Testis (tissue), 3 donors: ENCODE results near the gene SUSD6. TPM values are rescaled to one million over a fixed set of nuclear protein-coding genes. Genes with fewer than 3 reads are reported as not detected.
A peak's percentile ranks its signal among the peaks of the same experiment; 100 is the strongest.

ENCODE experiments used
- DNase-seq: peaks from one replicate; pipeline ENCODE4 v3.0.0-alpha.2; 2019
- H3K27ac ChIP-seq, 2 donors: fragments of 200-600 bp; sonication (generic); one replicate each; pipeline ENCODE4 v1.5.1; 2019
- H3K27me3 ChIP-seq: fragments of 200-600 bp; sonication (generic); one replicate; pipeline ENCODE4 v1.5.1; 2019
- H3K36me3 ChIP-seq: fragments of 200-600 bp; sonication (generic); one replicate; pipeline ENCODE4 v1.5.1; 2017; ENCODE audit warnings: low read depth; ENCODE audit errors: missing control alignments
- H3K4me1 ChIP-seq: fragments of 200-600 bp; sonication (generic); one replicate; pipeline ENCODE4 v1.5.1; 2019
- H3K4me3 ChIP-seq, 2 donors: fragments of 200-600 bp; sonication (generic); one replicate each; pipeline ENCODE4 v1.5.1; 2017 to 2019
- H3K9me3 ChIP-seq: fragments of 200-600 bp; sonication (generic); one replicate; pipeline ENCODE4 v1.5.1; 2017
- POLR2A ChIP-seq: fragments of 450-650 bp; IDR thresholded peaks from one replicate; pipeline ENCODE4 v1.6.1; 2017; ENCODE audit warnings: antibody characterized with exemption, mild to moderate bottlenecking, moderate library complexity
- WGBS, 2 donors: methylation state at CpG; one replicate each; pipeline ENCODE4 v1.1.5; 2018; 5-methylcytosine and 5-hydroxymethylcytosine counted together
- intact Hi-C: fragments of 100-400 bp; cut with DNase I; formaldehyde crosslinking; loops from one replicate; pipeline ENCODE4 v1.15.1; 2023; ENCODE audit warnings: low total_unique reads
- polyA plus RNA-seq: library from polyadenylated mRNA; stranded (reverse); fragments of 350-450 nt; fragmentation: Illumina TruSeq; extraction: RNeasy Lipid Tissue Mini Kit (QIAGEN cat#74804); gene quantifications from one replicate; pipeline ENCODE4 v1.2.3, GENCODE V29; 2014; ENCODE audit warnings: low read depth, low replicate concordance; ENCODE audit not compliant: insufficient read depth
- total RNA-seq, 2 donors: library from RNA; depleted of rRNA; stranded (reverse); fragments of >200 nt; gene quantifications; one replicate each; pipeline ENCODE4 v1.2.3, GENCODE V29; 2016
- TF ChIP-seq, protein P1 (sequence below), 3 experiments: fragments of 450-650 bp in 2 of 3; fragments of 200-600 bp in 1 of 3; sonication (generic) in 1 of 3; IDR thresholded peaks; one replicate each; pipeline ENCODE4 v1.5.1; 2016 to 2019; ENCODE audit warnings: antibody characterized with exemption in 3 of 3, mild to moderate bottlenecking in 2 of 3, moderate library complexity in 1 of 3

Gene SUSD6
- total and polyA plus RNA-seq, 3 donors from 2014 or later: 27.7 to 39.5 (median 38.7) TPM

DNA sequence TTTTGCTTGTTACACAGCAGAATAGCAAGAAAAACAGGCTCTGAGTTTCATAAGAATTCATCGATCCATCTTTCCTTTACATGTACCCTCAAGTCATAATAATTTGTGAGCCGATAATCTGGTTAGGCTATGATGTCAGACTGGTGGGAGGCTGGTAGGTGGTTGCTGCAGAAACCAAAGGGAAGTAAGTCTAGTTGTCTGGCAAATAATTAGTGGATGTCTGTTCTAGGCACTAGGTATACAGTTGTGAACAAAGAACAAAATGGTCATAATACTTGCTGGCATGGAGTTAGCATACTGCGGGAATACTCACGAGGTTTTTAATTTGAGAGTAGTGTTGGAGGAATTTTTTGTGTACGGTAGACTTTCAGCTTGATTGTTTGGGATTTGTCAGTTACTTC, 8.8 kb downstream of the SUSD6 start:
- intact Hi-C loops: no loop called here
- WGBS, 2 donors: 73 to 74% methylated on average over 5 of the region's 5 CpGs
- no peak overlapping the region for H3K4me3 ChIP-seq
- no peak overlapping the region for H3K27ac ChIP-seq
- no peak for DNase-seq
- no peaks in the 10 kb centered on the region for H3K27me3 ChIP-seq
- H3K9me3 ChIP-seq: no peaks in the 10 kb centered on the region
- H3K36me3 ChIP-seq: no peaks in the 10 kb centered on the region
- H3K4me1 ChIP-seq: peaks cover 27% of the 10 kb centered on the region
- no peak for TF ChIP-seq POLR2A
- TF ChIP-seq, protein P1, sequence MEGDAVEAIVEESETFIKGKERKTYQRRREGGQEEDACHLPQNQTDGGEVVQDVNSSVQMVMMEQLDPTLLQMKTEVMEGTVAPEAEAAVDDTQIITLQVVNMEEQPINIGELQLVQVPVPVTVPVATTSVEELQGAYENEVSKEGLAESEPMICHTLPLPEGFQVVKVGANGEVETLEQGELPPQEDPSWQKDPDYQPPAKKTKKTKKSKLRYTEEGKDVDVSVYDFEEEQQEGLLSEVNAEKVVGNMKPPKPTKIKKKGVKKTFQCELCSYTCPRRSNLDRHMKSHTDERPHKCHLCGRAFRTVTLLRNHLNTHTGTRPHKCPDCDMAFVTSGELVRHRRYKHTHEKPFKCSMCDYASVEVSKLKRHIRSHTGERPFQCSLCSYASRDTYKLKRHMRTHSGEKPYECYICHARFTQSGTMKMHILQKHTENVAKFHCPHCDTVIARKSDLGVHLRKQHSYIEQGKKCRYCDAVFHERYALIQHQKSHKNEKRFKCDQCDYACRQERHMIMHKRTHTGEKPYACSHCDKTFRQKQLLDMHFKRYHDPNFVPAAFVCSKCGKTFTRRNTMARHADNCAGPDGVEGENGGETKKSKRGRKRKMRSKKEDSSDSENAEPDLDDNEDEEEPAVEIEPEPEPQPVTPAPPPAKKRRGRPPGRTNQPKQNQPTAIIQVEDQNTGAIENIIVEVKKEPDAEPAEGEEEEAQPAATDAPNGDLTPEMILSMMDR (IDR thresholded peaks at IDR 0.05): no peak

DNA sequence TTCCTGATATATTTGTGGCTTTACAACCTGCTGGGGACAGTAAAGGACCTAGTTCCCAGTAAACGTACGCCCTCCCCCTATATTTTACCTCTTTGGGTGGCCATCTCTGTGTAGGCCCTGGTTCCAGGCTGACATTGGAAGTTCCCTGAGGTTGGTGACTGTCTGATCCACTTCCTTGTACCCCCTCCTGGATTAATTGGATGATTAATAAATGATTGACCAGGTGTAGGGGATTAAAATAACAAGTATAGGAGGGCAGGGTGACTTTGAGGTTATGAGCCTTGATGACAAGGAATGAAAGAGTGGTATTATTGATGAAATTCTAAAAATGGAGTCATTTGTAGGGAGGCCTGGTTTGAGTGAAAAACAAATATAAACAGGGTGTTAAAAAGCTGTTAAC, 9.6 kb downstream of the SUSD6 start:
- no peaks in the 10 kb centered on the region for H3K9me3 ChIP-seq
- intact Hi-C loops: no loop called here
- peaks cover 19% of the 10 kb centered on the region for H3K4me1 ChIP-seq
- no peak overlapping the region for H3K27ac ChIP-seq
- WGBS, 2 donors: 85 to 90% methylated on average over 2 of the region's 2 CpGs
- TF ChIP-seq, protein P1 (IDR thresholded peaks at IDR 0.05): no peak
- no peak for TF ChIP-seq POLR2A
- H3K4me3 ChIP-seq: no peak overlapping the region
- H3K36me3 ChIP-seq: no peaks in the 10 kb centered on the region
- no peak for DNase-seq
- no peaks in the 10 kb centered on the region for H3K27me3 ChIP-seq

DNA sequence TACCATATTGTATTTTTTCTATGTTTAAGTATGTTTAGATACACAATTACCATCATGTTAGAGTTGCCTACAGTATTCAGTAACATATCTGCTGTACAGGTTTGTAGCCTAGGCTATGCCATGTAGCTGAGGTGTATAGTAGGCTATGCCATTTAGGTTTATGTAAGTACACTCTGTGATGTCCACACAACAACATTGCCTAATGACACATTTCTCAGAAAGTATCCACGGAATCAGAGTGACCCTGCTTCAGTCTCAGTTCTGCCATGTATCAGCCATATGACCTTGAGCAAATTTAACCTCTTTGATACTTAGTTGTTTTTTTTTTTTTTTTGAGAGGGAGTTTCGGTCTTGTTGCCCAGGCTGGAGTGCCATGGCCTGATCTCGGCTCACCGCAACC, 12.7 kb downstream of the SUSD6 start:
- no peak for TF ChIP-seq POLR2A
- TF ChIP-seq, protein P1 (IDR thresholded peaks at IDR 0.05): no peak
- 64 to 72% methylated on average over 4 of the region's 4 CpGs for WGBS, 2 donors

DNA sequence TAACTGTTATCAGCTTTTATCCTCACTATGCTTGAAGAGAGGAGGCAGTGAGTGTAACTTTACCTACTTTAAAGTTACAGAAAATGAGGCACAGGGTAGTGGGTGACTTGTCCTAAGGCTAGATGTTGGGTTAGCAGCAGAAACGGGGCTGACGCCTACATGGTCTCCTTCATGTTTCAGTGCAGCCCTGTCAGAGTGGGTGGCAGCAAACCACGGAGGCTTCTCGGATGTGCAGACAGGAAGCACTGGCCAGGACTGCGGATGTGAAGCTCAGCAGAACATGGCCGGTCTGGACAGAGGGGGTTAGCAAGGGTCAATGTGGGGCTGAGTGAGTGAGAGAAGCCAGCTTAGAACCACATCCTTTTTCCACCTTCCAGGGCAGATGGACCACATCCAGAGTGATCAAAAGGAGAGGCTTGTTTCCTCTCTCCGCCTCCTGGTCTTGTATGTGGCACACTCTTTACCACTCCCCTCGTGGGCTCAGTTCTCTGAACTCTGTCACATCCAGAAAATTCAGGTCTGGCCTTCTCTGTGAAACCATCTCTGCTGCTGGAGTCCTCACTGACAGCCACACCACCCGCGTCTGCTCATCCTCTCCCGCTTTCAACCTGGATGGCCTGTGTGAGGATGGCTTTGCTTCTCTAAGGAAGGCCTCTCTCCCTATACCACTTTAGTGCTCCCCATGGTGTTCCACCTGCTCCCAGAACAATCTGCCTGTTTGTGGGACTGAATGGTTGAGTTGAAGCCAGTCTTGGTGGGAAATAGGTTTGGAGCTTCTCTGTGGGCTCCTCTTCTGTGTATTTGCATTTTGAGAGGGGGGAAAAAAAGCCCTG, 14.1 kb downstream of the SUSD6 start:
- no peaks in the 10 kb centered on the region for H3K36me3 ChIP-seq
- no peaks in the 10 kb centered on the region for H3K27me3 ChIP-seq
- no peak overlapping the region for H3K27ac ChIP-seq
- peak; percentile 38 for DNase-seq
- H3K9me3 ChIP-seq: no peaks in the 10 kb centered on the region
- WGBS, 2 donors: 66 to 70% methylated on average over 10 to 11 of the region's 11 CpGs
- intact Hi-C loops: no loop called here
- TF ChIP-seq, protein P1 (IDR thresholded peaks at IDR 0.05): no peak
- TF ChIP-seq POLR2A: no peak
- peaks cover 8% of the 10 kb centered on the region for H3K4me1 ChIP-seq
- no peak overlapping the region for H3K4me3 ChIP-seq

More for the DNA sequence above, 12.7 kb downstream of the SUSD6 start:
- no peaks in the 10 kb centered on the region for H3K9me3 ChIP-seq
- no peaks in the 10 kb centered on the region for H3K27me3 ChIP-seq
- DNase-seq: no peak
- no peak overlapping the region for H3K4me3 ChIP-seq
- intact Hi-C loops: no loop called here
- H3K36me3 ChIP-seq: no peaks in the 10 kb centered on the region
- peaks cover 8% of the 10 kb centered on the region for H3K4me1 ChIP-seq
- no peak overlapping the region for H3K27ac ChIP-seq

DNA sequence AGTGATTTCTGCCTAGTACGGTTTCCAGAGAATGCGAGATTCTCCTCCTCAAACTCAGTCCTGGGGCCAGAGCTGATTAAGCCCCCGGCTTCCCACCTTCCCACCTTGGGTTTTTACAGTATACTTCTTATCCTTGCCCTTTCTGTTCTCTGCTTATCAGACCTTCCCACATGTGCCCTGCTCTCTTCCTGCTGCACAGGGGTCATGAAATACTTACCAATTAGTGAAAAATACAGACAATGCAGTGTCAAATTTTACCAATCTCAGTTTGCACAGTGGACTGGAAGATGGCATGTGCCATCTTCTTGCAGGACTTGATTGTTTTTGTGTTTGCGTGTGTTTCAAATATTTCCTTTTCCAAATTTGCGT, 14.7 kb downstream of the SUSD6 start:
- WGBS, 2 donors: 73 to 82% methylated on average over 5 of the region's 5 CpGs

More for the DNA sequence above, 14.7 kb downstream of the SUSD6 start:
- Histone ChIP-seq H3K4me1 (peaks cover 8% of the 10 kb centered on the region), H3K36me3 (no peaks in the 10 kb centered on the region), H3K27me3 (no peaks in the 10 kb centered on the region), H3K27ac (no peak overlapping the region), H3K4me3 (no peak overlapping the region), H3K9me3 (no peaks in the 10 kb centered on the region)
- DNase-seq: no peak
- TF ChIP-seq, protein P1 (IDR thresholded peaks at IDR 0.05): no peak
- TF ChIP-seq POLR2A: no peak
- intact Hi-C loops: no loop called here
